H1 (cell line): ENCODE data around the gene CNNM3.
A peak's percentile ranks its signal among the peaks of the same experiment; 100 is the strongest.

Experiments
- CBX8 ChIP-seq: fragments of 300-800, 300-1000 bp; sonication (generic); IDR thresholded peaks from 2 replicates; pipeline ENCODE4 v1.7.1; 2016; ENCODE audit warnings: low read depth, low read length, borderline replicate concordance
- CHD2 ChIP-seq: IDR thresholded peaks from 2 replicates; pipeline ENCODE4 v1.6.1; 2012; ENCODE audit warnings: low read length, improper control_type of control experiment
- CTCF ChIP-seq, 3 experiments: IDR thresholded peaks; 1 replicate in 2 of 3; 2 replicates in 1 of 3; pipeline versions ENCODE4 v1.5.1 to v1.6.1; 2011; ENCODE audit warnings: low read length in 3 of 3, mild to moderate bottlenecking in 3 of 3, inconsistent platforms in 2 of 3, low read depth in 1 of 3, moderate library complexity in 1 of 3; ENCODE audit not compliant: insufficient read depth in 1 of 3; ENCODE audit errors: control extremely low read depth in 1 of 3
- E2F6 ChIP-seq: IDR thresholded peaks from 2 replicates; pipeline ENCODE4 v1.6.1; 2012; ENCODE audit warnings: inconsistent platforms
- POLR2AphosphoS5 ChIP-seq: IDR thresholded peaks from 2 replicates; pipeline ENCODE4 v1.6.1; 2011; ENCODE audit warnings: low read depth, low read length
- SP1 ChIP-seq: IDR thresholded peaks from 2 replicates; pipeline ENCODE4 v1.6.1; 2011; ENCODE audit warnings: low read depth, low read length
- TF ChIP-seq, protein P1 (sequence below): IDR thresholded peaks from 2 replicates; pipeline ENCODE4 v1.6.1; 2012; ENCODE audit warnings: low read length, inconsistent platforms

DNA sequence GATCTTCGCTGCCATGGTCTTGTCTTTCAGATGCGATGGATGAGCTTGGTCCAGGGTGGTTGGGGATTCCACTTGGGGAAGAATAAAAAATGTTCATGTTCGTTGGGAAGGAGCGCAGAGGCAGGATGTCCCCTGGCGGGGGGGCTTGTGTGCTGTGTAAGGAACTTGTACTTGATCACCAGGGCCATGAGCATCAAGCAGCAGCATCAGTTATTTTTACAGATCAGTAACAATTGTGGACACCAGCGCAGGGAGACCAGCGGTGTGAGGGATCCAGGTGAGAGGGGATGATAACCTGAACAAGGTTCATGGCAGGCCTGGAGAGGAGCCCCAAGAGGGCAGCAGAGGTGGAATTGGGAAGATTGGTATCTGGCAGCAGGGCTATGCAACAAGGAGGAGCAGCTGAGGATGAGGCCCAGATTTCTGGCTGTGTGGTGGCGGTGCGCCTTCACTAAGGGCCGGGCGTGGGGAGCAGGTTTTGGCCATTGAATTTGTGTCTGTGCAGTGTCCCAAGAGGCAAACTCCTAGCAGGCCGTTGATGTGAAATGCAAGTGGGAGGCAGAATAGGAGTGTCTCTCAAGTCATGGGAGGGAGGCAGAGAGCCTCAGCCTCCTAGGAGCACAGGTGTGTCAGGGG is 3.9 kb downstream of the CNNM3 start:
- TF ChIP-seq SP1 (no peak), CHD2 (no peak), CBX8 (no peak), CTCF (IDR thresholded peaks at IDR 0.05; ENCODE audit: control extremely low read depth in 1 of 3, insufficient read depth in 1 of 3, low read depth in 1 of 3, low read length in 3 of 3) (peak in 1 of 3 experiments; percentile 29; a peak in 1 of 4 replicates), E2F6 (no peak), POLR2AphosphoS5 (no peak)
- TF ChIP-seq, protein P1, sequence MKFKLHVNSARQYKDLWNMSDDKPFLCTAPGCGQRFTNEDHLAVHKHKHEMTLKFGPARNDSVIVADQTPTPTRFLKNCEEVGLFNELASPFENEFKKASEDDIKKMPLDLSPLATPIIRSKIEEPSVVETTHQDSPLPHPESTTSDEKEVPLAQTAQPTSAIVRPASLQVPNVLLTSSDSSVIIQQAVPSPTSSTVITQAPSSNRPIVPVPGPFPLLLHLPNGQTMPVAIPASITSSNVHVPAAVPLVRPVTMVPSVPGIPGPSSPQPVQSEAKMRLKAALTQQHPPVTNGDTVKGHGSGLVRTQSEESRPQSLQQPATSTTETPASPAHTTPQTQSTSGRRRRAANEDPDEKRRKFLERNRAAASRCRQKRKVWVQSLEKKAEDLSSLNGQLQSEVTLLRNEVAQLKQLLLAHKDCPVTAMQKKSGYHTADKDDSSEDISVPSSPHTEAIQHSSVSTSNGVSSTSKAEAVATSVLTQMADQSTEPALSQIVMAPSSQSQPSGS, result no peak
